MM.1S (cell line): ENCODE data around the gene CFAP99.

ENCODE experiments used
- EZH2phosphoT487 ChIP-seq: fragments of 300-600 bp; sonication (generic); IDR thresholded peaks from 2 replicates; pipeline ENCODE4 v1.6.1; 2018; ENCODE audit warnings: antibody characterized with exemption, low read length
- TF ChIP-seq, protein P1 (sequence below): fragments of 300-600 bp; sonication (generic); IDR thresholded peaks from 2 replicates; pipeline ENCODE4 v1.5.1; 2016; ENCODE audit warnings: antibody characterized with exemption, low read length, mixed read lengths

DNA sequence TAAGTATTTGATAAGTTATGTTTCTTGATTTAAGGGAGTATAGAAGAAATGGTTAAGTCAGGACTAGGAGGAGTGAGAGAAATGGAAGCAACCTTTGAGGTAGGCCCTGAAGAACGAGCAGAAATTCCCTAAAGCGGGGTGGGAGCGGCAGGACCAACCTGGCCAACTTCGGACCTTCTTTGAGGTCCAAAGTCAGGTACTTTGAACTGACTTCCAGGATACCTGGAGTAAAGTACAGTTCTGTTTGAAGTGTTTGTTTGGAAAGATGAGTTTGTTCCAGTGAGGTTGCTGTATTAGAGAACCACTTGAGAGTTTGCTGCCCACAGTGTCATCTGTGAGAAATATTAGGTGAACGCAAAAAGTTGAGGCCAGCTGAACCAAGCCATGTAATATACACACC is 61.9 kb downstream of the CFAP99 start:
- TF ChIP-seq, protein P1, sequence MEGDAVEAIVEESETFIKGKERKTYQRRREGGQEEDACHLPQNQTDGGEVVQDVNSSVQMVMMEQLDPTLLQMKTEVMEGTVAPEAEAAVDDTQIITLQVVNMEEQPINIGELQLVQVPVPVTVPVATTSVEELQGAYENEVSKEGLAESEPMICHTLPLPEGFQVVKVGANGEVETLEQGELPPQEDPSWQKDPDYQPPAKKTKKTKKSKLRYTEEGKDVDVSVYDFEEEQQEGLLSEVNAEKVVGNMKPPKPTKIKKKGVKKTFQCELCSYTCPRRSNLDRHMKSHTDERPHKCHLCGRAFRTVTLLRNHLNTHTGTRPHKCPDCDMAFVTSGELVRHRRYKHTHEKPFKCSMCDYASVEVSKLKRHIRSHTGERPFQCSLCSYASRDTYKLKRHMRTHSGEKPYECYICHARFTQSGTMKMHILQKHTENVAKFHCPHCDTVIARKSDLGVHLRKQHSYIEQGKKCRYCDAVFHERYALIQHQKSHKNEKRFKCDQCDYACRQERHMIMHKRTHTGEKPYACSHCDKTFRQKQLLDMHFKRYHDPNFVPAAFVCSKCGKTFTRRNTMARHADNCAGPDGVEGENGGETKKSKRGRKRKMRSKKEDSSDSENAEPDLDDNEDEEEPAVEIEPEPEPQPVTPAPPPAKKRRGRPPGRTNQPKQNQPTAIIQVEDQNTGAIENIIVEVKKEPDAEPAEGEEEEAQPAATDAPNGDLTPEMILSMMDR = no peak
- no peak for TF ChIP-seq EZH2phosphoT487
